Measurements from ENCODE around the gene GSTA5. TPM values are rescaled to one million over a fixed set of nuclear protein-coding genes. Genes with fewer than 3 reads are reported as not detected.
A peak's percentile ranks its signal among the peaks of the same experiment; 100 is the strongest.

The GSTA5 gene
- total RNA-seq (ENCODE audit: unreplicated experiment): not detected
- long read RNA-seq: 0 reads

GRCh38 chr6:52840763-52841585 is at the start of gene GSTA5:
TSS of gene GSTA5 (minus strand) at chr6:52840813.
- peaks cover 2% of the 10 kb centered on the region for H3K27me3 Mint-ChIP-seq (ENCODE audit: unreplicated experiment)
- H3K27ac Mint-ChIP-seq (ENCODE audit: unreplicated experiment): no peak within 1 kb of the TSS
- no peaks in the 10 kb centered on the region for H3K36me3 Mint-ChIP-seq (ENCODE audit: low read depth, unreplicated experiment)
- no peak for TF ChIP-seq CTCF (IDR thresholded peaks at IDR 0.05; ENCODE audit: unreplicated experiment)
- no peak for DNase-seq (ENCODE audit: low spot score)
- no peaks in the 10 kb centered on the region for H3K4me1 Mint-ChIP-seq (ENCODE audit: unreplicated experiment)
- H3K9me3 Mint-ChIP-seq (ENCODE audit: unreplicated experiment): no peaks in the 10 kb centered on the region
- H3K4me3 Mint-ChIP-seq (ENCODE audit: unreplicated experiment): no peak within 1 kb of the TSS

- H3K4me3 Mint-ChIP-seq (ENCODE audit: unreplicated experiment): no peak overlapping the region
- no peaks in the 10 kb centered on the region for H3K4me1 Mint-ChIP-seq (ENCODE audit: unreplicated experiment)
- no peaks in the 10 kb centered on the region for H3K9me3 Mint-ChIP-seq (ENCODE audit: unreplicated experiment)
- no peaks in the 10 kb centered on the region for H3K27me3 Mint-ChIP-seq (ENCODE audit: unreplicated experiment)
- DNase-seq (ENCODE audit: low spot score): no peak
- no peaks in the 10 kb centered on the region for H3K36me3 Mint-ChIP-seq (ENCODE audit: low read depth, unreplicated experiment)
- no peak overlapping the region for H3K27ac Mint-ChIP-seq (ENCODE audit: unreplicated experiment)
- TF ChIP-seq CTCF (IDR thresholded peaks at IDR 0.05; ENCODE audit: unreplicated experiment): no peak
These were observed 49.4 kb upstream of the GSTA5 start for GRCh38 chr6:52890018-52890417.

- no peaks in the 10 kb centered on the region for H3K36me3 Mint-ChIP-seq (ENCODE audit: low read depth, unreplicated experiment)
- no peak overlapping the region for H3K4me3 Mint-ChIP-seq (ENCODE audit: unreplicated experiment)
- no peak for TF ChIP-seq CTCF (IDR thresholded peaks at IDR 0.05; ENCODE audit: unreplicated experiment)
- DNase-seq (ENCODE audit: low spot score): no peak
- H3K9me3 Mint-ChIP-seq (ENCODE audit: unreplicated experiment): no peaks in the 10 kb centered on the region
- H3K27me3 Mint-ChIP-seq (ENCODE audit: unreplicated experiment): peaks cover 1% of the 10 kb centered on the region
- no peak overlapping the region for H3K27ac Mint-ChIP-seq (ENCODE audit: unreplicated experiment)
- no peaks in the 10 kb centered on the region for H3K4me1 Mint-ChIP-seq (ENCODE audit: unreplicated experiment)
These were observed 47.4 kb upstream of the GSTA5 start for GRCh38 chr6:52887910-52888524.

- H3K36me3 Mint-ChIP-seq (ENCODE audit: low read depth, unreplicated experiment): no peaks in the 10 kb centered on the region
- H3K4me3 Mint-ChIP-seq (ENCODE audit: unreplicated experiment): no peak overlapping the region
- no peaks in the 10 kb centered on the region for H3K9me3 Mint-ChIP-seq (ENCODE audit: unreplicated experiment)
- H3K27ac Mint-ChIP-seq (ENCODE audit: unreplicated experiment): no peak overlapping the region
- DNase-seq (ENCODE audit: low spot score): peak; percentile 66
- H3K27me3 Mint-ChIP-seq (ENCODE audit: unreplicated experiment): peaks cover 2% of the 10 kb centered on the region
- TF ChIP-seq CTCF (IDR thresholded peaks at IDR 0.05; ENCODE audit: unreplicated experiment): peak; percentile 84
- H3K4me1 Mint-ChIP-seq (ENCODE audit: unreplicated experiment): no peaks in the 10 kb centered on the region
These were observed 41.6 kb upstream of the GSTA5 start for GRCh38 chr6:52881996-52882841.

Measured in endothelial cell (in vitro differentiated cells).